Measurements from ENCODE around the gene SAMHD1.
"Not testable (repeated sequence)": the region's sequence is repeated elsewhere in the genome, so short reads cannot be mapped to it uniquely, and the experiment has no call there.

Gene SAMHD1

GRCh38 chr20:36951979-36952738 lies 651 bp upstream of the SAMHD1 start:
- DNase-seq: no peak

GRCh38 chr20:36950414-36951197 lies 902 bp downstream of the SAMHD1 start:
- DNase-seq: peak; percentile 49

GRCh38 chr20:36941401-36941835 lies 10.1 kb downstream of the SAMHD1 start:
- DNase-seq: peak; percentile 50

- DNase-seq: no peak
Observed at GRCh38 chr20:36937402-36937770, 14.1 kb downstream of the SAMHD1 start.

GRCh38 chr20:36936761-36937401 lies 14.6 kb downstream of the SAMHD1 start:
- DNase-seq: not testable (repeated sequence)

GRCh38 chr20:36936341-36936740 lies 15.2 kb downstream of the SAMHD1 start:
- no peak for DNase-seq

- DNase-seq: not testable (repeated sequence)
Observed at GRCh38 chr20:36933571-36933970, 17.9 kb downstream of the SAMHD1 start.

GRCh38 chr20:36932476-36933426 lies 18.8 kb downstream of the SAMHD1 start:
- no peak for DNase-seq

- DNase-seq: not testable (repeated sequence)
Observed at GRCh38 chr20:36932067-36932466, 19.4 kb downstream of the SAMHD1 start.

GRCh38 chr20:36929691-36930090 lies 21.8 kb downstream of the SAMHD1 start:
- DNase-seq: no peak

GRCh38 chr20:36929290-36929689 lies 22.2 kb downstream of the SAMHD1 start:
- no peak for DNase-seq

- DNase-seq: no peak
Observed at GRCh38 chr20:36927704-36928103, 23.8 kb downstream of the SAMHD1 start.

GRCh38 chr20:36926653-36927200 lies 24.8 kb downstream of the SAMHD1 start:
- no peak for DNase-seq

- DNase-seq: no peak
Observed at GRCh38 chr20:36925234-36925633, 26.3 kb downstream of the SAMHD1 start.

GRCh38 chr20:36924167-36925045 lies 27.1 kb downstream of the SAMHD1 start:
- no peak for DNase-seq

GRCh38 chr20:36920334-36920730 lies 31.2 kb downstream of the SAMHD1 start:
- DNase-seq: no peak

GRCh38 chr20:36919715-36920333 lies 31.7 kb downstream of the SAMHD1 start:
- peak; percentile 49 for DNase-seq

GRCh38 chr20:36917943-36918342 lies 33.6 kb downstream of the SAMHD1 start:
- no peak for DNase-seq

GRCh38 chr20:36917240-36917639 lies 34.3 kb downstream of the SAMHD1 start:
- DNase-seq: no peak

GRCh38 chr20:36916199-36916598 lies 35.3 kb downstream of the SAMHD1 start:
- DNase-seq: no peak

- DNase-seq: no peak
Observed at GRCh38 chr20:36908603-36909002, 42.9 kb downstream of the SAMHD1 start.
